Endothelial cell of umbilical vein (primary cell): ENCODE data around the gene ST6GAL1. TPM values are rescaled to one million over a fixed set of nuclear protein-coding genes. Genes with fewer than 3 reads are reported as not detected.

Source experiments
- BruUV-seq: library from RNA; stranded (reverse); fragments of 400-500 nt; replicated peaks from 2 replicates; lab custom pipeline; 2021; lab: Mats Ljungman, UMichigan
- CTCF ChIA-PET: fragments of 300-600, 350-600 bp; sonication (Branson Sonifier 250); formaldehyde crosslinking; loops from one replicate; lab custom pipeline; 2021; ENCODE audit warnings: antibody characterized with exemption, inconsistent platforms; lab: Charles Lee
- POLR2A ChIA-PET: fragments of 300-600, 350-600 bp; sonication (Branson Sonifier 250); formaldehyde crosslinking; loops from one replicate; lab custom pipeline; 2021; ENCODE audit warnings: antibody characterized with exemption, inconsistent platforms; lab: Charles Lee
- DNase-seq: peaks from one replicate; pipeline ENCODE4 v3.0.0-alpha.2; 2011; ENCODE audit warnings: low read depth, low spot score
- FAIRE-seq: peaks from 2 replicates; lab custom pipeline; 2011; peaks lifted over from hg19 to GRCh38; lab: Jason Lieb, UNC
- H2AFZ ChIP-seq: 2 replicates; pipeline ENCODE4 v1.6.0; 2012; ENCODE audit warnings: low read depth, low read length, control low read depth, inconsistent platforms
- H3K27ac ChIP-seq: 2 replicates; pipeline ENCODE4 v1.5.1; 2011; ENCODE audit warnings: low read depth, mild to moderate bottlenecking, control low read depth, low read length, moderate library complexity; ENCODE audit not compliant: insufficient read depth
- H3K27me3 ChIP-seq, 2 experiments: 2 replicates each; pipeline versions ENCODE4 v1.6.0 to v1.6.1; 2011; ENCODE audit warnings: low read length in 2 of 2, mixed read lengths in 1 of 2; ENCODE audit not compliant: control insufficient read depth in 2 of 2, insufficient read depth in 2 of 2
- H3K36me3 ChIP-seq, 2 experiments: 2 replicates in 1 of 2; 3 replicates in 1 of 2; pipeline ENCODE4 v1.5.1; 2011; ENCODE audit warnings: low read length in 2 of 2, mild to moderate bottlenecking in 1 of 2, moderate library complexity in 1 of 2; ENCODE audit not compliant: control insufficient read depth in 2 of 2, insufficient read depth in 2 of 2; ENCODE audit errors: extremely low read depth in 1 of 2
- H3K4me1 ChIP-seq: 3 replicates; pipeline ENCODE4 v1.5.1; 2011; ENCODE audit warnings: mild to moderate bottlenecking, low read length; ENCODE audit not compliant: control insufficient read depth, insufficient read depth; ENCODE audit errors: extremely low read depth
- H3K4me2 ChIP-seq: 2 replicates; pipeline ENCODE4 v1.6.1; 2011; ENCODE audit warnings: low read length, control low read depth, mixed read lengths; ENCODE audit not compliant: insufficient read depth
- H3K4me3 ChIP-seq, 3 experiments: fragments of 200-600 bp in 1 of 3; sonication (generic), shearing (Covaris generic) in 1 of 3; replicated peaks in 1 of 3; 2 replicates each; pipeline ENCODE4 v1.5.1; 2011 to 2016; ENCODE audit warnings: control low read depth in 3 of 3, low read length in 3 of 3, mild to moderate bottlenecking in 2 of 3, inconsistent platforms in 1 of 3, low read depth in 1 of 3, moderate library complexity in 1 of 3; ENCODE audit not compliant: insufficient read depth in 1 of 3
- H3K79me2 ChIP-seq: 2 replicates; pipeline ENCODE4 v1.6.0; 2012; ENCODE audit warnings: low read length, inconsistent platforms; ENCODE audit not compliant: control insufficient read depth, insufficient read depth
- H3K9ac ChIP-seq: replicated peaks from 2 replicates; pipeline ENCODE3; 2011; ENCODE audit warnings: low read length, control low read depth; ENCODE audit not compliant: insufficient read depth; ENCODE audit errors: extremely low read depth
- H3K9me1 ChIP-seq: replicated peaks from 3 replicates; pipeline ENCODE4 v1.6.0; 2011; ENCODE audit warnings: mild to moderate bottlenecking, low read length; ENCODE audit not compliant: control insufficient read depth, insufficient read depth; ENCODE audit errors: extremely low read depth
- H3K9me3 ChIP-seq: replicated peaks from 2 replicates; pipeline ENCODE4 v1.5.1; 2012; ENCODE audit warnings: low read length, inconsistent platforms; ENCODE audit not compliant: control insufficient read depth, insufficient read depth
- H4K20me1 ChIP-seq: replicated peaks from 2 replicates; pipeline ENCODE3; 2011; ENCODE audit warnings: mild to moderate bottlenecking, low read length; ENCODE audit not compliant: control insufficient read depth, insufficient read depth; ENCODE audit errors: extremely low read depth
- EZH2 ChIP-seq: IDR thresholded peaks from 2 replicates; pipeline ENCODE4 v1.6.1; 2012; ENCODE audit warnings: borderline replicate concordance, low read depth, mild to moderate bottlenecking, moderate library complexity, low read length, inconsistent platforms; ENCODE audit not compliant: severe bottlenecking
- FOS ChIP-seq: IDR thresholded peaks from 2 replicates; pipeline ENCODE4 v1.6.1; 2011; ENCODE audit warnings: mild to moderate bottlenecking, low read length, moderate library complexity, borderline replicate concordance; ENCODE audit not compliant: insufficient read depth
- GATA2 ChIP-seq: IDR thresholded peaks from 2 replicates; pipeline ENCODE4 v1.7.0; 2011; ENCODE audit warnings: low read depth, mild to moderate bottlenecking, moderate library complexity, mixed read lengths, low read length; ENCODE audit not compliant: insufficient read length, insufficient read depth
- JUN ChIP-seq: IDR thresholded peaks from 2 replicates; pipeline ENCODE4 v1.6.1; 2011; ENCODE audit warnings: borderline replicate concordance, low read depth; ENCODE audit not compliant: insufficient read length, insufficient read depth
- MYC ChIP-seq: IDR thresholded peaks from one replicate; pipeline ENCODE4 v1.6.1; 2011; ENCODE audit warnings: mild to moderate bottlenecking, low read depth, low read length
- POLR2A ChIP-seq: IDR thresholded peaks from 2 replicates; pipeline ENCODE4 v1.6.1; 2012; ENCODE audit warnings: low read depth, mild to moderate bottlenecking, control low read depth, low read length
- POLR2AphosphoS5 ChIP-seq: IDR thresholded peaks from 2 replicates; pipeline ENCODE4 v1.6.1; 2012; ENCODE audit warnings: low read depth, mild to moderate bottlenecking, control low read depth, low read length, moderate library complexity; ENCODE audit not compliant: insufficient read depth
- dilution Hi-C: fragments of 300-500 bp; cut with MboI; formaldehyde crosslinking; loops from one replicate; pipeline ENCODE4 v1.15.0; 2019; ENCODE audit warnings: low sequenced_read_pairs; ENCODE audit not compliant: extremely low pct_ligation_motif_present
- intact Hi-C: fragments of 100-400 bp; cut with micrococcal nuclease; formaldehyde crosslinking; loops from one replicate; pipeline ENCODE4 v1.10.0; 2022
- polyA plus RNA-seq, 4 experiments: library from polyadenylated mRNA; depleted of rRNA in 3 of 4; stranded (reverse) in 3 of 4; unstranded in 1 of 4; fragments of >200 nt; gene quantifications; 2 replicates each; pipeline versions ENCODE4 v1.2.1 to v1.2.3, GENCODE V29; 2011 to 2012; ENCODE audit warnings: missing spikeins in 1 of 4
- total RNA-seq: library from RNA; stranded (reverse); gene quantifications from 2 replicates; pipeline ENCODE4 v1.2.3, GENCODE V29; 2021
- TF ChIP-seq, protein P1 (sequence below), 2 donors: IDR thresholded peaks; 1 replicate in 1 of 2; 2 replicates in 1 of 2; pipeline ENCODE4 v1.5.1; 2011; ENCODE audit warnings: low read length in 2 of 2, mild to moderate bottlenecking in 2 of 2, moderate library complexity in 2 of 2, control low read depth in 1 of 2, inconsistent platforms in 1 of 2, low read depth in 1 of 2; ENCODE audit not compliant: insufficient read depth in 1 of 2; ENCODE audit errors: extremely low read depth in 1 of 2
- TF ChIP-seq, protein P2 (sequence below): IDR thresholded peaks from 2 replicates; pipeline ENCODE4 v1.6.1; 2011; ENCODE audit not compliant: insufficient read depth, insufficient read length

Gene ST6GAL1
- total and polyA plus RNA-seq, 2 donors (not counting 3 experiments of a cell fraction or from before 2014, with no cell fraction given), result 63.9 to 101 TPM

DNA sequence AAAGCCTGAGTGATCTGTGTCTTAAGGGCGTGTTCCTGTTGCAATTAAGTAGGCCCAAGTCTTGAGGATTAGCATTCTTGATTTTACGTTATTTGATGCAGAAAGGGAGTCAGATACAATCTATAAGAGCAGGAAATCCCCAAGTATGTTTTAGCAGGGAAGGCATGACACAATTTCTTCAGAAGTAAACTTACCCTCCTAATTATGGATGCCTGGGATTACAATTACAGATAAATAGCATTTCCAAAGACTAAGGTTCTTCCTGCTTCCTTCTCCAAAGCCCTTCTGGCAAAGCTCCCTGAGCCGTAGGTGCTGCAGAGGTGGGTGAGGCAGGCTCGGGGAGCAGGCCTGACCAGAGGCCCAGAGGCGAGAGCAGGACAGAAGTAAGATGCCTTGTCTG is 34.9 kb upstream of the ST6GAL1 start:
- no peaks in the 10 kb centered on the region for H3K79me2 ChIP-seq
- no peak overlapping the region for H3K4me2 ChIP-seq
- dilution Hi-C loops, result no loop called here
- no peaks in the 10 kb centered on the region for H3K27me3 ChIP-seq
- no peak overlapping the region for H2AFZ ChIP-seq
- no peak overlapping the region for H3K4me3 ChIP-seq
- no peak overlapping the region for H3K9ac ChIP-seq
- no peaks in the 10 kb centered on the region for H3K4me1 ChIP-seq
- no peak for DNase-seq
- CTCF ChIA-PET, result no interaction called here
- POLR2A ChIA-PET, result no interaction called here
- no peak for FAIRE-seq
- H4K20me1 ChIP-seq, result no peaks in the 10 kb centered on the region
- intact Hi-C loops, result no loop called here
- no TSS peak for BruUV-seq
- H3K9me1 ChIP-seq, result no peaks in the 10 kb centered on the region
- no peak overlapping the region for H3K27ac ChIP-seq
- H3K36me3 ChIP-seq, result no peaks in the 10 kb centered on the region
- no peak for TF ChIP-seq MYC
- TF ChIP-seq, protein P1, sequence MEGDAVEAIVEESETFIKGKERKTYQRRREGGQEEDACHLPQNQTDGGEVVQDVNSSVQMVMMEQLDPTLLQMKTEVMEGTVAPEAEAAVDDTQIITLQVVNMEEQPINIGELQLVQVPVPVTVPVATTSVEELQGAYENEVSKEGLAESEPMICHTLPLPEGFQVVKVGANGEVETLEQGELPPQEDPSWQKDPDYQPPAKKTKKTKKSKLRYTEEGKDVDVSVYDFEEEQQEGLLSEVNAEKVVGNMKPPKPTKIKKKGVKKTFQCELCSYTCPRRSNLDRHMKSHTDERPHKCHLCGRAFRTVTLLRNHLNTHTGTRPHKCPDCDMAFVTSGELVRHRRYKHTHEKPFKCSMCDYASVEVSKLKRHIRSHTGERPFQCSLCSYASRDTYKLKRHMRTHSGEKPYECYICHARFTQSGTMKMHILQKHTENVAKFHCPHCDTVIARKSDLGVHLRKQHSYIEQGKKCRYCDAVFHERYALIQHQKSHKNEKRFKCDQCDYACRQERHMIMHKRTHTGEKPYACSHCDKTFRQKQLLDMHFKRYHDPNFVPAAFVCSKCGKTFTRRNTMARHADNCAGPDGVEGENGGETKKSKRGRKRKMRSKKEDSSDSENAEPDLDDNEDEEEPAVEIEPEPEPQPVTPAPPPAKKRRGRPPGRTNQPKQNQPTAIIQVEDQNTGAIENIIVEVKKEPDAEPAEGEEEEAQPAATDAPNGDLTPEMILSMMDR (IDR thresholded peaks at IDR 0.05; ENCODE audit: extremely low read depth in 1 of 2, insufficient read depth in 1 of 2, low read depth in 1 of 2, low read length in 2 of 2), result no peak
- no peaks in the 10 kb centered on the region for H3K9me3 ChIP-seq

DNA sequence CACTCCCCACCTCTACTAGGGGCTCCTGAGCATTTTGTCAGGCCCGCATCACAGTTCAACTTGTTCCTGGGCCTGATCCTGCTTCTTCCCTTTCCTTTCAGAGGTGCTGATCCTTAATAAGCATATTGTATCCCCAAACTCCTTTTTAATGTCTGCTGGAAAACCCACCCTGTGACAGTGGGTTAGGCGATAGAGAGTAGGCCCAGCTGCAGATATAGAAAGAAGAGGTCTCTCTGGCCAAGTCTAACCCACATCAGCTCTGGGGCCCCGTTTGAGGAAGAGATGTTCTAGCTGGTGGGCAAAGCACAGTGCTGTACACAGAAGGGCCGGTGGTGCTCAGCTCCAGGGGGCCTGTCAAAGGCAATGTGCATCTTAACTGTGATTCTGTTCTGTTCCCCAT is 34.3 kb upstream of the ST6GAL1 start:
- no peak overlapping the region for H2AFZ ChIP-seq
- no TSS peak for BruUV-seq
- H3K9me1 ChIP-seq, result no peaks in the 10 kb centered on the region
- H3K4me1 ChIP-seq, result peaks cover 6% of the 10 kb centered on the region
- no peak overlapping the region for H3K9ac ChIP-seq
- TF ChIP-seq MYC (no peak), JUN (no peak), EZH2 (no peak), POLR2AphosphoS5 (no peak), POLR2A (no peak), GATA2 (no peak), FOS (no peak)
- TF ChIP-seq, protein P1 (IDR thresholded peaks at IDR 0.05; ENCODE audit: extremely low read depth in 1 of 2, insufficient read depth in 1 of 2, low read depth in 1 of 2, low read length in 2 of 2), result no peak
- TF ChIP-seq, protein P2, sequence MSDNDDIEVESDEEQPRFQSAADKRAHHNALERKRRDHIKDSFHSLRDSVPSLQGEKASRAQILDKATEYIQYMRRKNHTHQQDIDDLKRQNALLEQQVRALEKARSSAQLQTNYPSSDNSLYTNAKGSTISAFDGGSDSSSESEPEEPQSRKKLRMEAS, result no peak
- H3K9me3 ChIP-seq, result no peaks in the 10 kb centered on the region
- DNase-seq, result no peak
- H4K20me1 ChIP-seq, result no peaks in the 10 kb centered on the region
- no peak overlapping the region for H3K4me3 ChIP-seq
- CTCF ChIA-PET, result no interaction called here
- no peaks in the 10 kb centered on the region for H3K36me3 ChIP-seq
- no peak for FAIRE-seq
- H3K27ac ChIP-seq, result no peak overlapping the region
- H3K4me2 ChIP-seq, result no peak overlapping the region
- dilution Hi-C loops (no loop called here), intact Hi-C loops (no loop called here)
- no peaks in the 10 kb centered on the region for H3K27me3 ChIP-seq
- POLR2A ChIA-PET, result no interaction called here
- no peaks in the 10 kb centered on the region for H3K79me2 ChIP-seq
